ENCODE measurements around the gene TMEM207.

The TMEM207 gene

GRCh38 chr3:190385731-190386688, 63.7 kb downstream of the TMEM207 start:
- no peak for DNase-seq (ENCODE audit: low read depth)

GRCh38 chr3:190384309-190384756, 65.4 kb downstream of the TMEM207 start:
- DNase-seq (ENCODE audit: low read depth): no peak

GRCh38 chr3:190382082-190382481, 67.6 kb downstream of the TMEM207 start:
- DNase-seq (ENCODE audit: low read depth): no peak

GRCh38 chr3:190381441-190381840, 68.3 kb downstream of the TMEM207 start:
- DNase-seq (ENCODE audit: low read depth): no peak

GRCh38 chr3:190380184-190380583, 69.5 kb downstream of the TMEM207 start:
- DNase-seq (ENCODE audit: low read depth): no peak
